ENCODE measurements around the gene C10orf143.

Gene C10orf143

GRCh38 chr10:130053561-130053960 lies 57.1 kb downstream of the C10orf143 start:
- Histone ChIP-seq H3K9ac (ENCODE audit: low read length) (no peak overlapping the region), H3K4me1 (ENCODE audit: control insufficient read depth, insufficient read depth, low read length) (no peaks in the 10 kb centered on the region), H3K36me3 (ENCODE audit: control insufficient read depth, insufficient read depth, low read length) (no peaks in the 10 kb centered on the region), H3K9me3 (ENCODE audit: control insufficient read depth, insufficient read depth, low read depth, low read length) (peaks cover 12% of the 10 kb centered on the region; the same call in 1 of the 2 replicates), H3K27me3 (ENCODE audit: control insufficient read depth, insufficient read depth, low read length) (no peaks in the 10 kb centered on the region), H3K4me3 (ENCODE audit: low read depth, low read length) (no peak overlapping the region), H3K27ac (ENCODE audit: low read depth, low read length) (no peak overlapping the region)

GRCh38 chr10:130052193-130052592 lies 58.4 kb downstream of the C10orf143 start:
- peaks cover 12% of the 10 kb centered on the region; the same call in 1 of the 2 replicates for H3K9me3 ChIP-seq (ENCODE audit: control insufficient read depth, insufficient read depth, low read depth, low read length)
- H3K27ac ChIP-seq (ENCODE audit: low read depth, low read length), result no peak overlapping the region
- no peaks in the 10 kb centered on the region for H3K4me1 ChIP-seq (ENCODE audit: control insufficient read depth, insufficient read depth, low read length)
- H3K36me3 ChIP-seq (ENCODE audit: control insufficient read depth, insufficient read depth, low read length), result no peaks in the 10 kb centered on the region
- no peak overlapping the region for H3K4me3 ChIP-seq (ENCODE audit: low read depth, low read length)
- no peak overlapping the region for H3K9ac ChIP-seq (ENCODE audit: low read length)
- H3K27me3 ChIP-seq (ENCODE audit: control insufficient read depth, insufficient read depth, low read length), result no peaks in the 10 kb centered on the region; the same call in 1 of the 2 replicates

- Histone ChIP-seq H3K27ac (ENCODE audit: low read depth, low read length) (no peak overlapping the region), H3K36me3 (ENCODE audit: control insufficient read depth, insufficient read depth, low read length) (no peaks in the 10 kb centered on the region), H3K4me1 (ENCODE audit: control insufficient read depth, insufficient read depth, low read length) (no peaks in the 10 kb centered on the region), H3K4me3 (ENCODE audit: low read depth, low read length) (no peak overlapping the region), H3K27me3 (ENCODE audit: control insufficient read depth, insufficient read depth, low read length) (no peaks in the 10 kb centered on the region; the same call in 1 of the 2 replicates), H3K9me3 (ENCODE audit: control insufficient read depth, insufficient read depth, low read depth, low read length) (peaks cover 10% of the 10 kb centered on the region; the same call in 1 of the 2 replicates), H3K9ac (ENCODE audit: low read length) (no peak overlapping the region)
Measured at GRCh38 chr10:130050721-130051120, 59.9 kb downstream of the C10orf143 start.

- H3K9me3 ChIP-seq (ENCODE audit: control insufficient read depth, insufficient read depth, low read depth, low read length), result peaks cover 7% of the 10 kb centered on the region; the same call in 1 of the 2 replicates
- no peaks in the 10 kb centered on the region for H3K4me1 ChIP-seq (ENCODE audit: control insufficient read depth, insufficient read depth, low read length)
- H3K27me3 ChIP-seq (ENCODE audit: control insufficient read depth, insufficient read depth, low read length), result no peaks in the 10 kb centered on the region; the same call in 1 of the 2 replicates
- H3K4me3 ChIP-seq (ENCODE audit: low read depth, low read length), result no peak overlapping the region
- H3K27ac ChIP-seq (ENCODE audit: low read depth, low read length), result no peak overlapping the region
- H3K36me3 ChIP-seq (ENCODE audit: control insufficient read depth, insufficient read depth, low read length), result no peaks in the 10 kb centered on the region
- no peak overlapping the region for H3K9ac ChIP-seq (ENCODE audit: low read length)
Measured at GRCh38 chr10:130049987-130050386, 60.6 kb downstream of the C10orf143 start.

GRCh38 chr10:130049244-130049643 lies 61.4 kb downstream of the C10orf143 start:
- Histone ChIP-seq H3K27ac (ENCODE audit: low read depth, low read length) (no peak overlapping the region), H3K9ac (ENCODE audit: low read length) (no peak overlapping the region), H3K4me1 (ENCODE audit: control insufficient read depth, insufficient read depth, low read length) (no peaks in the 10 kb centered on the region), H3K27me3 (ENCODE audit: control insufficient read depth, insufficient read depth, low read length) (no peaks in the 10 kb centered on the region; the same call in 1 of the 2 replicates), H3K9me3 (ENCODE audit: control insufficient read depth, insufficient read depth, low read depth, low read length) (peaks cover 3% of the 10 kb centered on the region; the same call in 1 of the 2 replicates), H3K4me3 (ENCODE audit: low read depth, low read length) (no peak overlapping the region), H3K36me3 (ENCODE audit: control insufficient read depth, insufficient read depth, low read length) (no peaks in the 10 kb centered on the region)

GRCh38 chr10:130048081-130048480 lies 62.5 kb downstream of the C10orf143 start:
- H3K9me3 ChIP-seq (ENCODE audit: control insufficient read depth, insufficient read depth, low read depth, low read length), result no peaks in the 10 kb centered on the region
- H3K27ac ChIP-seq (ENCODE audit: low read depth, low read length), result no peak overlapping the region
- H3K4me3 ChIP-seq (ENCODE audit: low read depth, low read length), result no peak overlapping the region
- no peaks in the 10 kb centered on the region for H3K36me3 ChIP-seq (ENCODE audit: control insufficient read depth, insufficient read depth, low read length)
- H3K4me1 ChIP-seq (ENCODE audit: control insufficient read depth, insufficient read depth, low read length), result peaks cover 3% of the 10 kb centered on the region; the same call in 1 of the 2 replicates
- no peak overlapping the region for H3K9ac ChIP-seq (ENCODE audit: low read length)
- H3K27me3 ChIP-seq (ENCODE audit: control insufficient read depth, insufficient read depth, low read length), result no peaks in the 10 kb centered on the region; the same call in 1 of the 2 replicates

- Histone ChIP-seq H3K27me3 (ENCODE audit: control insufficient read depth, insufficient read depth, low read length) (no peaks in the 10 kb centered on the region; the same call in 1 of the 2 replicates), H3K36me3 (ENCODE audit: control insufficient read depth, insufficient read depth, low read length) (no peaks in the 10 kb centered on the region), H3K4me3 (ENCODE audit: low read depth, low read length) (no peak overlapping the region), H3K9ac (ENCODE audit: low read length) (no peak overlapping the region), H3K9me3 (ENCODE audit: control insufficient read depth, insufficient read depth, low read depth, low read length) (no peaks in the 10 kb centered on the region), H3K4me1 (ENCODE audit: control insufficient read depth, insufficient read depth, low read length) (peaks cover 3% of the 10 kb centered on the region; the same call in 1 of the 2 replicates), H3K27ac (ENCODE audit: low read depth, low read length) (no peak overlapping the region)
Measured at GRCh38 chr10:130047336-130047735, 63.3 kb downstream of the C10orf143 start.

GRCh38 chr10:130046591-130046990 lies 64.0 kb downstream of the C10orf143 start:
- Histone ChIP-seq H3K4me3 (ENCODE audit: low read depth, low read length) (no peak overlapping the region), H3K27me3 (ENCODE audit: control insufficient read depth, insufficient read depth, low read length) (no peaks in the 10 kb centered on the region; the same call in 1 of the 2 replicates), H3K9ac (ENCODE audit: low read length) (no peak overlapping the region), H3K9me3 (ENCODE audit: control insufficient read depth, insufficient read depth, low read depth, low read length) (no peaks in the 10 kb centered on the region), H3K27ac (ENCODE audit: low read depth, low read length) (no peak overlapping the region), H3K4me1 (ENCODE audit: control insufficient read depth, insufficient read depth, low read length) (peaks cover 3% of the 10 kb centered on the region; the same call in 1 of the 2 replicates), H3K36me3 (ENCODE audit: control insufficient read depth, insufficient read depth, low read length) (no peaks in the 10 kb centered on the region)

- no peaks in the 10 kb centered on the region for H3K9me3 ChIP-seq (ENCODE audit: control insufficient read depth, insufficient read depth, low read depth, low read length)
- no peak overlapping the region for H3K27ac ChIP-seq (ENCODE audit: low read depth, low read length)
- no peaks in the 10 kb centered on the region for H3K36me3 ChIP-seq (ENCODE audit: control insufficient read depth, insufficient read depth, low read length)
- H3K4me3 ChIP-seq (ENCODE audit: low read depth, low read length), result no peak overlapping the region
- H3K27me3 ChIP-seq (ENCODE audit: control insufficient read depth, insufficient read depth, low read length), result no peaks in the 10 kb centered on the region; the same call in 1 of the 2 replicates
- no peak overlapping the region for H3K9ac ChIP-seq (ENCODE audit: low read length)
- peaks cover 3% of the 10 kb centered on the region; the same call in 1 of the 2 replicates for H3K4me1 ChIP-seq (ENCODE audit: control insufficient read depth, insufficient read depth, low read length)
Measured at GRCh38 chr10:130045801-130046321, 64.8 kb downstream of the C10orf143 start.

- Histone ChIP-seq H3K27ac (ENCODE audit: low read depth, low read length) (no peak overlapping the region), H3K4me3 (ENCODE audit: low read depth, low read length) (no peak overlapping the region), H3K9ac (ENCODE audit: low read length) (no peak overlapping the region), H3K9me3 (ENCODE audit: control insufficient read depth, insufficient read depth, low read depth, low read length) (no peaks in the 10 kb centered on the region), H3K27me3 (ENCODE audit: control insufficient read depth, insufficient read depth, low read length) (no peaks in the 10 kb centered on the region; the same call in 1 of the 2 replicates), H3K36me3 (ENCODE audit: control insufficient read depth, insufficient read depth, low read length) (no peaks in the 10 kb centered on the region), H3K4me1 (ENCODE audit: control insufficient read depth, insufficient read depth, low read length) (peaks cover 3% of the 10 kb centered on the region; the same call in 1 of the 2 replicates)
Measured at GRCh38 chr10:130045091-130045652, 65.5 kb downstream of the C10orf143 start.
